HG02840 (cell line): Measurements from ENCODE around the gene TES.
"Not testable (repeated sequence)": the region's sequence is repeated elsewhere in the genome, so short reads cannot be mapped to it uniquely, and the experiment has no call there.

Experiments used
- ATAC-seq: cut with Tn5 transposase; IDR thresholded peaks from one replicate; pipeline ENCODE4 v1.9.1; 2021; ENCODE audit warnings: mild to moderate bottlenecking, moderate library complexity, moderate number of reproducible peaks; ENCODE audit not compliant: unreplicated experiment, low FRiP score

Gene TES

DNA sequence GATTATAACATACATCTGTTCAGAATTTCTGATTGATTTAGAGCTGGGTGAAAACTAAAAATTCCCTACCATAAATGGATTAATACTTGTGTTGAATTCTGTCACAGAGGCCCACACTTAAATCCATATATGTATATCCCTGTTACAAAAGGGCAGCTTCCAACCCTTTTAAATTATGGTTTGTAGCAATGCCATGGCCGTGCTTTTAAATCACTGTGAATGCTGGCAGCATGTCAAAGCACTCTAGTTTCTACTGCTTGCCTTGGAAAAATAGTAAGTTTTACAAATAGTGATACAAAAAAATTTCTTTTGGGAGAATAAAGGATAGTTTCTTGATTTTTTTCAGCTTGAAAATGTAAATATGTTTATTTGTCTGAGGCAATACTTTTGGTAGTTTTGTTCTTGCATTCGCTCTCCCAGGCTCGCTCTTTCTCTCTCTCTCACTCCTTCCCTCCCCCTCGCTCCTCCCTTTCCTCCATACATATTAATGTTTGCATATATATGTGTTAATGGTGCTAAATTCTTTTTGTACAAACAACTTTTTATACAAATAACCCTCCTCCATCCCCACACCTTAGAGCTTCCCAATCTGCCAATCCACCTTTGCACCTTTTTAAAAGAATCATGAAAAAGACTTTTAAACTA lies 29.8 kb downstream of the TES start:
- no peak for ATAC-seq

DNA sequence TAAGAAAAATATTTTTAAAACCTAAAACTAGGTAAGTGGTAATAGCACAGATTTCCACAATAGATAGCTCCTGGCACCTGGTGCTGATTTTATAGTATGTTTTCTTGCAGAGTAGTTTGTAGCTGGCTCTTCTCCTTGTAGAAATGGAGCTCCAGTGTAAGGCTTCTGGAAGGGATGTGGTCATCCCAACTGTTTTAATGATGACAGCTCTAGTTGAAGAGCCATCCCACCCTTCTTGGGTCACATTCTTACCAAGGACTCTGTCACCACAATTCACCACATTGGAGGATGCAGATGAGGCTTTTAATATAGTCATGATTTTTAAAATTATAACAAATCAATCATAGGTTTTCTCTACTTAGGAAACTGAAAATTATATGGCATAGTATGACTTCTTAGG lies 31.0 kb downstream of the TES start:
- ATAC-seq, result no peak

DNA sequence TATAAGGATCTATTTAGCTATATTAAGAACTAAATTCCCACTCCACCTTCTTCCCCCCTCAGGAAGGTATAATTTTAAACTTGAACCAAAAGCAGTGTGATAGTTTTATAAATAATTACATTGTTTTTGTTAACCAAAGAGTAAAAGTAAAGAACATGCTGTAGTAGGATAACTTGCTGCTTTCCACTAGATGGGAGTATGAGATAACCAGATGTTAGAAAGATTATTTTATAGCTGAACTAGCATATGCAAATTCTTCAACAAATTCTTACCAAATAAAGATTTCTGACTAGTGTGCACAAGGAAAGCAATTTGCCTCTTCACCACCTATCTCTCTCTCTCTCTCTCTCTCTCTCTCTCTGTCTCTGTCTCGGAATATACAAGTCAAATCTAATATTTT lies 31.8 kb downstream of the TES start:
- no peak for ATAC-seq

DNA sequence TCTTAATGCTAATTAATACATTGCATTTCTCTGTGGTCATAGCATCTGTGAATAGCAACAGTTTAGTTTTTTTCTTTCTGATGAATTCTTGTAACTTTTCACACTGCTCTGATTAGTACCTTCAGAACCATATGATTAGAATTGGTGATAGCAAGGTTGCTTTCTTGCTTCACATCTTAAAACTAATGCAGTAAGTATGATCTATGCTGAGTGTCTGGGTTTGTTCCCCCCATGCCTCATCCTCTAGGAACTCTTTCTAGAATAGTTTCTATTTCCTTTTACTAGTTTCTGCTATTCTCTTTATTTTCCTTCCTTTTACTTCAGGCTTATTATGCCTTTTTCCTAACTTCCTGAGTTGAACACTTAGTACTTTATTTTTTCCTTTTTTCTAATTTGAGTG lies 32.4 kb downstream of the TES start:
- ATAC-seq, result no peak

DNA sequence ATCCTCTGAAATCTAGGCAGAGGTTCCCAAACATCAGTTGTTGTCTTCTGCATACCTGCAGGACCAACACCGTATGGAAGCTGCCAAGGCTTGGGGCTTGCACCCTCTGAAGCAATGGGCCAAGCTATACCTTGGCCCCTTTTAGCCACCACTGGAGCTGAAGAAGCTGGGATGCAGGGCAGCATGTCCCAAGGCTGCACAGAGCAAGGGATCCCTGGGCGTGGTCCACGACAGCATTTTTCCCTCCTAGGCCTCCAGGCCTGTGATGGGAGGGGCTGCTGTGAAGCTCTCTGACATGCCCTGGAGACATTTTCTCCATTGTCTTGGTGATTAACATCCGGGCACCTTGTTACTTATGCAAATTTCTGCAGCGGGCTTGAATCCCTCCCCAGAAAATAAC lies 34.5 kb downstream of the TES start:
- ATAC-seq, result not testable (repeated sequence)

DNA sequence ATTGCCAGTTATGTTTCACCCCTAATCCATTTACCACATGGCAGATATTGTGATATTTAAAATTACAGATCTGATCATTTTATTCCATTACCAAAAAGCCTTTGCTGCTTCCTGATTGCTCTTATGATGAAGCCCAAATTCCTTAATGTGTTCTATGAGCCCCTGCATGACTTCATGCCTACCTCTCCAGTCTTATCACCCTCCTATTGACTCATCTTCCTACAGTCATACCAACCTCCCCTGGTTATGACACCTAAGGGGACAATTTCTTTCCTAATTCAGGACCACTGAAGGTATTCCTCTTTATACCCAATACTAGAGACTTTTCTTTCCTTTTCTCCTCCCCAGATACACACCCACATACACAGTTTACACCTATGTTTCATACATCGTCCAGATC lies 36.0 kb downstream of the TES start:
- ATAC-seq, result no peak

DNA sequence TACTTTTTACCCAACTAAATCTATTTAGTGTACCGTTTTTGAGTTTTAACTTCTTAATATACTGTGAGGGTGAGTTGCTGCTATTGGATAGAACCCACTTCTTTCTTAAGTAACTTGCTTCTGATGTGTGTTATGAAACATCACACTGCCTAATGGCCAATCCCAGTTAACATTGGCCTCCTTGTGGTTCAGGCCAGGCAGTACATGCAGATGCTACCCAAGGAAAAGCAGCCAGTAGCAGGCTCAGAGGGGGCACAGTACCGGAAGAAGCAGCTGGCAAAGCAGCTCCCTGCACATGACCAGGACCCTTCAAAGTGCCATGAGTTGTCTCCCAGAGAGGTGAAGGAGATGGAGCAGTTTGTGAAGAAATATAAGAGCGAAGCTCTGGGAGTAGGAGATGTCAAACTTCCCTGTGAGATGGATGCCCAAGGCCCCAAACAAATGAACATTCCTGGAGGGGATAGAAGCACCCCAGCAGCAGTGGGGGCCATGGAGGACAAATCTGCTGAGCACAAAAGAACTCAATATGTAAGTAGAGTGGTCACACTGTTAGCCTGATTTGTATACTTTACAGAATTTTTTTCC lies 39.7 kb downstream of the TES start:
- no peak for ATAC-seq

DNA sequence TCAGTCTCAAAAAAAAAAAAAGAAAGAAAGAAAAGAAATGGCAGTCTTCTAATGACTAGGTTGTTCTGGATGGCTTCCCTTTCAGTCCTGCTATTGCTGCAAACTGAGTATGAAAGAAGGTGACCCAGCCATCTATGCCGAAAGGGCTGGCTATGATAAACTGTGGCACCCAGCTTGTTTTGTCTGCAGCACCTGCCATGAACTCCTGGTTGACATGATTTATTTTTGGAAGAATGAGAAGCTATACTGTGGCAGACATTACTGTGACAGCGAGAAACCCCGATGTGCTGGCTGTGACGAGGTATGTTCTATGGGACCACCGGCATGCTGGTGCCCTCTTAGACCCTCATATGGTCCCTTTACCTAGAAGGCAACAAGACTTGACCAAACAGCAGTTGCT lies 41.3 kb downstream of the TES start:
- no peak for ATAC-seq

DNA sequence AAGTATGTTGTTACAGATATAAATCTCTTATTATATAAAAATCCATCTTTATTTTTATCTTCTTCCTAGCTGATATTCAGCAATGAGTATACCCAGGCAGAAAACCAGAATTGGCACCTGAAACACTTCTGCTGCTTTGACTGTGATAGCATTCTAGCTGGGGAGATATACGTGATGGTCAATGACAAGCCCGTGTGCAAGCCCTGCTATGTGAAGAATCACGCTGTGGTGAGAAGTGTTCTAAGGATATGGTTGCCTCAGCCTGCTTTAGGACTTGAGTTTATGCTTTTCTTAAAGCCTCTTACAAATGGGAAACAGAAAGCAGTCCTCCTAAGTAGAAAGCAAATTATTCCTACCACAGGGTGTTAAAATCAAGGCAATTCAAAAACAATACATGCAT lies 41.9 kb downstream of the TES start:
- ATAC-seq, result no peak

DNA sequence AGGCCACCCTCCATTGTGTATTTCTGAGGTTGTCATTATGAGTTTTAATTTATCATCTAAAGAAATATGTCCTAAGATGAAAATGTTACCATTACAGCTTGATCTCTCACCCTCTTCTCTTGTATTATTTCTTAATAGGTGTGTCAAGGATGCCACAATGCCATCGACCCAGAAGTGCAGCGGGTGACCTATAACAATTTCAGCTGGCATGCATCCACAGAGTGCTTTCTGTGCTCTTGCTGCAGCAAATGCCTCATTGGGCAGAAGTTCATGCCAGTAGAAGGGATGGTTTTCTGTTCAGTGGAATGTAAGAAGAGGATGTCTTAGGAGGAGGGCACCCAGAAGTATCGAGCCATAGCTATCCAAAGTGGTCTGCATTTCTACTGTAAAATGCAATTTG lies 46.8 kb downstream of the TES start:
- ATAC-seq, result no peak

DNA sequence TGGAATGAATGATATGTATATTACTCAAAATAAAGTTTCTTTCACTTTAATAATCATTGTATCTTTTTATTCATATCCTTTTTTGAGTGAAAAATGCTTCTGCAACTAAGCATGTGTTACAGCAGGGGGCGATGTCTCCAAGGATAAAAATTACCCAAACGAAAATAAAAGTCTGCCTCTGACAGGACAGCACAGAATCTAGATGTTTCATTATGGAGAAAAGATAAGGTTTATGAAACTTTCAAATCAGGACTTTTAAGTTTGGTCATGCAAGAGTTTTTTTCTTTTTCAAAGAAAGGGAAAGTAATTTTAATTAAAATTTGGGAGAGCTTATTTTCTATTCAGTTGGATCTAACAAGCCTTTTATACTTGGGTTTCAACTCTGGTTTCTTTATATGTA lies 48.4 kb downstream of the TES start:
- no peak for ATAC-seq

DNA sequence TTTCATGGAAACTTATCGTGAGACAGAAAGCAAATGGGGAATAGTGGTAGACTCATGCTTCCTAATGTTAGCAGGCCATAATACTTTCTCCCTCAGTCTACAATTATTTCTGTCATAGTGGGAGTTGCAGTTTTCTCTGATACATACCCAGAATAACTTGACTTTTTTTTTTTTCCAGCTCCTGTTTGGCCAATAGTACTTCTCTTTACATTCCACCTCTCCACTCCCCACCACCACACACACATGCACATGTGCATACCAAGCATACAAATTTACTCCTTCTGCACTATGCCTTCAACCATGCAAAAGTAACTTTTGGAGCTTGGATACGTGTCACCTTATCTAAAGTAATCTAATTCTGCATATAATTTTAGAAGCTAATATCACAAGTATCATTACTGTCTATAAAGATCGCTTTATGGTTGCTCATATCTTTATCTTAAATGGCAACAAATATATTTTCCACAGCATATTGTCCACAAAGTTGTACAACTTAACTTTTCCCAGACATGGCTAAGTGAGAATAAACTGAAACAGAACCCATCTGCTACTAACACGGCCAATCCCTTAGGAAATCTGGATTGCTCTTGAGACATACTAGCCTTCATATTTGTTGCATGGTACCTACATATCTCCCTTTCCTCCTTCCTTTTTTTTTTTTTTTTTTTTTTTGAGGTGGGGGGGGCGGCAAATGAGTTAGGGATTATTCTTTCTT lies 49.0 kb downstream of the TES start:
- no peak for ATAC-seq

DNA sequence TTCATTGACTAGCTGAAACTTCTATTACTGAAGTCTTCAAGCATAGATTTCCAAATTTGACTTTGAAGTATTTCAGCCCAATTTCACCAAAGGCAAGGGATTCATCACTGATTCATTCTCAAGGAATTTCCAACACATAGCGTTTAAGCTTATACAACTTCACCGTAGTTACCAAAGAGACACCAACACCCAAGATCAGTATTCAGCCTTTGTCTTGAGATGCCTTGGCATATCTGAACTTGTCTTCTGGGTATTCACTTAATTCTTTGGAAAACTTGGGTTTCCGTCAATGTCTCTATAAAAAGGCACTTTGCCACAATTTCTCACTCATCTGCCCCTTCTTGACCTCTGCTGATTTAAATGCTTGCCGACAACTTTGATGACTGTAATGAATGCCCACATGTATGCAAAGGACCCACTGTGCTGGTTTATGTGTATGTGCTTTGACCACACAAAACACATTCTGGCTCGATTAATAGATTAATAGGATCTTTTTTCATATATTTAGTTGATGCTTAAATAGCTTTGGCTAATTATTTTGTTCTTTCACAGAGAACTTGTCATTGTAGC lies 49.6 kb downstream of the TES start:
- ATAC-seq, result no peak

DNA sequence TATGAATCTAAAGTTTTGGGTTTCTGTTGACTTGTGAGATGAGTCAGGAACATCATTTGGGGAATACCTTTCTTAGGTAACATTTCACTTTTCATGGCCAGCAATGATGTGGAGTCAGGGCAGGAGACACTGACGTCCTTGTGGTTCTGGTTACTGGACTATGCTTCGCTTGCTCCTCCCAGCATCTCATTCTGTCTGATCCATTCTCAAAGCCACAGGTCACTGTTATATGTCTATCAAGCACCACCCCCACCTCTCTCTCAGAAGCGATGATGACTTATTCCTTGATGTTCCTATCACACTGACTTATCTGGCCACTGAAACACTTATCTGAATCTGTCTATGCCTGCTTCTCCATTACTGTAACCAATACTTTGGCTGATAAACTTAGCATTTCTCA lies 51.6 kb downstream of the TES start:
- no peak for ATAC-seq

DNA sequence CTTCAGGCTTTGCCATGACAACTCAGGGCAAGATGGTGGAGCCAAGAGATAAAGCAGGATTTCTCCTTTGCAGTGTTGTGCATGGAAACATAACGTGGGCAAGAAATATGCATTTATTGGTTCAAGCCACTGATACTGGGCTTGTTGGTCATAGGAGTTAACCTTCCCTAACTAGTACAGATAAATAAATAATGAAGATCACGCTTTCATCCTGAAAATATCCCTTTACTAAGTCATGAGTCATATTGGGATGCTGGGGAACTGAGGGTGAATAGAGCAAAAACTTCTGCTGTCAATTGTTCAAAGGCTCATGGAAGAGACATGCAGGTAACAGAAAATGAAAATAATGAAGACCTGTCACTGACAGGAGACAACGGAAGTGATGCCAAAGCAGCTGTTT lies 55.5 kb downstream of the TES start:
- no peak for ATAC-seq

DNA sequence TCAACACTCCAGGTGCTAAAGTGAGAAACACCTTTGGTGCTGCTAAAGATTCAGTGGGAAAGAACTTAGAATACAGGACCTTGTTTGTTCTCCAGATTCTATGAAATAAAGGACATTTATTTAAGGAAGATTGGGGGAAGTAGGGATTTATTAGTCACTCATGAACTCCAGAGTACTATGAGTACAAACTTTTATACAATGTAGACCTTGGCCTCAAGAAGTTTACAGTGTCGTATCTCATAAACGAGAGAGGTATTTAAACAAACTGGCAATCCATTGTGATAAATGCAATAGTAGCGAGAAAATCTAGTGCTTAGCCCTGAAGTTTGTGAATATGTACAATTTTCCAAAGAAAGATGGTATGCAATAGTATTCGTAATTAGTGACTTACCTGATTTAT lies 59.1 kb downstream of the TES start:
- no peak for ATAC-seq

DNA sequence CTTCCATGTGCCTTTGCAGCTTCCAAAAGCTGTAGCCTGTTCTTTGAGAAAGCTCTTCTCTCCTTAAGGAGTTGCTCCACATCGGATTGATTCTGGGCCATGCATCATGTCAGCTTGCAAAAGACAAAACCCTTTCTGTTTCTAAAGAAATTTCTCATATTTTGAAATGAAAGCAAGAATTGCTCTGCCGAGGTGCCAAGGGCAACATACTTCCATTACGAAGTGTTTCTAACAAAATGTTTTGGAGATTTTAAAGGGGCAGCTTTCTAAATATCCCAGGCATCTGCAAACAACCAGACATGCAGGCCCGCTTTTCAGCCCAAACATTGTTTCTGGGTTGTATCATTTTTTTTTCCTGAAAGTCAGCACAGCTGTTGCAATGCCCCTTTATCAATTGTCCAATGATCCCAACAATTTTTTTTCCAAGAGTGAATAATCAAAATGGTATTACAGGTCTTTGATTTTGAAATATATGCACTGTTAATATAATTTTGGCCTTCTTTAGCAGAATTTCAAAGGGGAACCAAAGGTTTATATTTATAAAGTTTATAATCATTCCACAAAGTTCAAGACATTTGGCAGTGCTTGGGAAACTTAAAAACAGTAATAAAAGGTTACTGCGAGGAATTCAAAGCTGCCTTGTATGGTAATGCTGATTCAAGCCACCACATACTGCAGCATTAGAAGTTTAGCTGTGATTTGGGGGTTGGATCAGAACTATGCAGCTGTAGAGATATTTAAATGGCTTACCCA lies 61.0 kb downstream of the TES start:
- no peak for ATAC-seq

DNA sequence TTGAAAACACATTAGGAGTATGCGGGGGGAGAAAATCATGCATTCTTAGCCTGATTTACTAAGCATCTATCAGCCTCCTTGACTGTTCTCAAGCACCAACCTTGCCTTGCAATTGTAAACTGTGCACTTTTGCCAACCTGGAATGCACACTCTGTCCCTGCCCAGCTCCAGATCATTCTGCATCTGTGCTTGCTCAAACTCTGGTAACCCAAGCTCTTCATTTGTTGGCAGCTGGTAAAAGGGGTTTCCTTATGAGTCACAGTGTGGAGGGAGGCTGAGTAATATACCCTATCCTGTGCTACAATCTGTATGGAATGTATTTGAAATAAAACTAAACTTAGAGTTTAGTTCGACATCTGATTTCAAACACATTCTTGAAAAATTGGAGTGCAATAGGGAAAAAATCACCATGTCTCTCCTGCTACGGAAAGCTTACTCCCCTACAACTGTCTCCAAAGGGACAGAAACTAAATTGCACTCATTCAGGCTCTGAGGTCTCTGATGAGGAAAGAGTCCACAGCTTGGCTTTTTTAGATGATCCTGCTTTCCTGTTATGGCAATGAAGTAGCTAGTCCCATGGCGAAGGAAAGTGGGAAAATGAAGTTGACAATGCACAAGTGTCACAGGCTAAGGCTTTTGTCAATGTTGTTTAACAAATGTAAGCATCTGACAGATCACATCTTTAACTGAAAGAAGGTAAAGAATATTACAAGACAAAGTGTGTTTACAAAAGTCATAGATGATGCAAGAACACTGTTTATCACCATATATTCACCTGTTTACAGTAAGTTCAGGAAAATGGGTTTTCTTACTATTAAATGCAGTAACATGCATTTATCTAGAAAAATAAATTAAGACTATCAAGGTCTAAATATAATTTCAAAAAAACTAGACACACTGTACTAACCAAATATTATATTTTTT lies 61.9 kb downstream of the TES start:
- ATAC-seq, result no peak

DNA sequence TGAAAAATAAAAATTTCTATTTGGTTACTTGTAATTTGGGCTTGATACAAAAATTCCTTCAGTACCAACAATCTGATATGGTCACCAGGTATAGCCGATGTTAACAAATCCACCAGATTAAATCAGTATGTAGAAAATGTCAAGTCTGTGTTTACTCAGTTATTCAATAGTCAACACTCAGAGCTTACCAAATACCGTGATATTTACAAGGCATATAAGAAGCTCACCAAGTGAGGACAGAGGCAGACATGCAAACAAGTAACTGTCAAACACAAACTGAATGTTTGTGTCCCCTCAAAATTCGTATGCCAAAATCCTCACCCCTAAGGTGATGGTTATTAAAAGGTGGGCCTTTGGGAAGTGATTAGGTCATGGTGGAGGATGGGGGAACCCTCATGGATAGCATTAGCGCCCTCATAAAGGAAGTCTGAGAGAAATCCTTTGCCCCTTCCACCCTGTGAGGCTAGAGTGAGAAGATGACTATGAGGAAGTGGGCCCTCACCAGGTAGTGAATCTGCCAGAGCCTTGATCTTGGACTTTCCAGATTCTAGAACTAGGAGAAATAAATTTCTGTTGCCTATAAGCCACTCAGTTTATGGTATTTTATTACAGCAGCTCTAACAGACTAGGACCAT lies 63.1 kb downstream of the TES start:
- no peak for ATAC-seq

DNA sequence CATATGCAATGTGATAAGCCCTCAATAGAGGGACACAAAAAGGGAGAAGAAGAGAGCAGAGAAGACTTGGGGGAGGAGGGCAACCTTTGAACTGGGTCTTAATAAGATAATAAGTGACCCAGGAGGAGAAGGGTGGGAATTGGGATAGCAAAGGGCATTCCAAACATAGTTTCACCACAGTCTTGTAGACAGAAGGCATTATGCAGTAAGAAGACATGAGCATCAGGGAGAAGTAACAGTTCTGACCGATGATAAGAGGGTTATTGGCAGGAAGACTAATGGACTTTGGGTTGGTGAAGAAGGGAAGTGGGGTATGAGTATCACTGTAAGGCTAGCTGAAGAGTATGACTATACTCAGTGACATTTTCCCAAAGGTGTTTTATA lies 63.6 kb downstream of the TES start:
- ATAC-seq, result no peak
